Adipose tissue (tissue), 3 donors: ENCODE results near the gene ARL15. TPM values are rescaled to one million over a fixed set of nuclear protein-coding genes. Genes with fewer than 3 reads are reported as not detected.

Source experiments
- H3K27ac ChIP-seq: one replicate; pipeline ENCODE4 v1.5.1; 2013; ENCODE audit warnings: low read depth, low read length
- WGBS, 3 donors: extraction: QIAGEN DNeasy Blood & Tissue Kit; methylation state at CpG; one replicate each; pipeline ENCODE4 v1.1.7; 2013; 5-methylcytosine and 5-hydroxymethylcytosine counted together
- polyA plus RNA-seq, 3 donors: library from polyadenylated mRNA; stranded (reverse); fragments of 200-250 nt; gene quantifications; one replicate each; pipeline ENCODE4 v1.2.3, GENCODE V29; 2013
- donor health status: healthy with polysubstance abuse.
- donor health status: Bipolar disorder and iron deficiency.
- donor health status: healthy.

Gene ARL15
- polyA plus RNA-seq, 3 donors: 5.1 to 29.2 (median 15.2) TPM

- 61 to 89% (median 73%) methylated on average over 3 of the region's 3 CpGs for WGBS, 3 donors
- no peak overlapping the region for H3K27ac ChIP-seq
Observed at GRCh38 chr5:53950621-53951020, 359.8 kb downstream of the ARL15 start.

GRCh38 chr5:53948598-53948997 is 361.8 kb downstream of the ARL15 start:
- WGBS, 3 donors: 87 to 91% (median 88%) methylated on average over 4 of the region's 4 CpGs
- no peak overlapping the region for H3K27ac ChIP-seq

- H3K27ac ChIP-seq: no peak overlapping the region
- 83 to 97% (median 93%) methylated on average over 5 of the region's 5 CpGs for WGBS, 3 donors
Observed at GRCh38 chr5:53946405-53947100, 363.8 kb downstream of the ARL15 start.

- no peak overlapping the region for H3K27ac ChIP-seq
- 69 to 91% (median 89%) methylated on average over 7 of the region's 7 CpGs for WGBS, 3 donors
Observed at GRCh38 chr5:53944981-53945380, 365.4 kb downstream of the ARL15 start.

GRCh38 chr5:53943938-53944337 is 366.4 kb downstream of the ARL15 start:
- H3K27ac ChIP-seq: no peak overlapping the region
- WGBS, 3 donors: 100% methylated on average over 1 of the region's 1 CpG

- no peak overlapping the region for H3K27ac ChIP-seq
- 55 to 86% (median 56%) methylated on average over 6 of the region's 6 CpGs for WGBS, 3 donors
Observed at GRCh38 chr5:53942724-53943123, 367.6 kb downstream of the ARL15 start.

- WGBS, 3 donors: 87 to 95% (median 91%) methylated on average over 1 of the region's 1 CpG
- H3K27ac ChIP-seq: no peak overlapping the region
Observed at GRCh38 chr5:53940921-53941320, 369.5 kb downstream of the ARL15 start.

GRCh38 chr5:53937467-53937866 is 372.9 kb downstream of the ARL15 start:
- 81 to 87% (median 84%) methylated on average over 2 of the region's 2 CpGs for WGBS, 3 donors
- H3K27ac ChIP-seq: no peak overlapping the region

- 57 to 70% (median 59%) methylated on average over 7 of the region's 7 CpGs for WGBS, 3 donors
- no peak overlapping the region for H3K27ac ChIP-seq
Observed at GRCh38 chr5:53936481-53937352, 373.7 kb downstream of the ARL15 start.

GRCh38 chr5:53934151-53934820 is 376.1 kb downstream of the ARL15 start:
- 82 to 89% (median 82%) methylated on average over 4 of the region's 4 CpGs for WGBS, 3 donors
- H3K27ac ChIP-seq: no peak overlapping the region

GRCh38 chr5:53932351-53932750 is 378.0 kb downstream of the ARL15 start:
- 85 to 95% (median 88%) methylated on average over 6 of the region's 6 CpGs for WGBS, 3 donors
- H3K27ac ChIP-seq: no peak overlapping the region

GRCh38 chr5:53930457-53930856 is 379.9 kb downstream of the ARL15 start:
- no peak overlapping the region for H3K27ac ChIP-seq
- 28 to 71% (median 32%) methylated on average over 5 of the region's 5 CpGs for WGBS, 3 donors

GRCh38 chr5:53929570-53929969 is 380.8 kb downstream of the ARL15 start:
- no peak overlapping the region for H3K27ac ChIP-seq
- WGBS, 3 donors: 96 to 100% (median 98%) methylated on average over 2 of the region's 2 CpGs

- H3K27ac ChIP-seq: no peak overlapping the region
- 88 to 96% (median 91%) methylated on average over 4 of the region's 4 CpGs for WGBS, 3 donors
Observed at GRCh38 chr5:53929152-53929551, 381.2 kb downstream of the ARL15 start.

- WGBS, 3 donors: 90 to 94% (median 93%) methylated on average over 6 of the region's 6 CpGs
- H3K27ac ChIP-seq: no peak overlapping the region
Observed at GRCh38 chr5:53928641-53929040, 381.7 kb downstream of the ARL15 start.

- no peak overlapping the region for H3K27ac ChIP-seq
- WGBS, 3 donors: 76 to 96% (median 92%) methylated on average over 6 of the region's 6 CpGs
Observed at GRCh38 chr5:53927668-53928247, 382.6 kb downstream of the ARL15 start.

- no peak overlapping the region for H3K27ac ChIP-seq
- WGBS, 3 donors: 98 to 99% (median 98%) methylated on average over 4 of the region's 4 CpGs
Observed at GRCh38 chr5:53926026-53926425, 384.3 kb downstream of the ARL15 start.

- no peak overlapping the region for H3K27ac ChIP-seq
- 52 to 72% (median 53%) methylated on average over 2 of the region's 2 CpGs for WGBS, 3 donors
Observed at GRCh38 chr5:53924392-53924791, 386.0 kb downstream of the ARL15 start.

- H3K27ac ChIP-seq: no peak overlapping the region
- 52 to 67% (median 53%) methylated on average over 6 of the region's 6 CpGs for WGBS, 3 donors
Observed at GRCh38 chr5:53923961-53924360, 386.4 kb downstream of the ARL15 start.
